Vagina (tissue), 2 donors: ENCODE data around the gene CXADR. TPM values are rescaled to one million over a fixed set of nuclear protein-coding genes. Genes with fewer than 3 reads are reported as not detected.
A peak's percentile ranks its signal among the peaks of the same experiment; 100 is the strongest.
"Not testable (repeated sequence)": the region's sequence is repeated elsewhere in the genome, so short reads cannot be mapped to it uniquely, and the experiment has no call there.

Experiments used
- DNase-seq, 2 donors: peaks; one replicate each; pipeline ENCODE4 v3.0.0-alpha.2; 2017; ENCODE audit errors: extremely low spot score in 2 of 2
- H3K27ac ChIP-seq: fragments of 200-600 bp; sonication (generic); one replicate; pipeline ENCODE4 v1.5.1; 2019
- H3K27me3 ChIP-seq: fragments of 200-600 bp; sonication (generic); one replicate; pipeline ENCODE4 v1.5.1; 2019
- H3K36me3 ChIP-seq, 2 donors: fragments of 200-600 bp; sonication (generic); one replicate each; pipeline ENCODE4 v1.5.1; 2017 to 2019
- H3K4me1 ChIP-seq: fragments of 200-600 bp; sonication (generic); one replicate; pipeline ENCODE4 v1.5.1; 2019
- H3K4me3 ChIP-seq, 2 donors: fragments of 200-600 bp; sonication (generic); 1 replicate in 1 of 2; 2 replicates in 1 of 2; pipeline ENCODE4 v1.5.1; 2016 to 2019
- H3K9me3 ChIP-seq: fragments of 200-600 bp; sonication (generic); one replicate; pipeline ENCODE4 v1.5.1; 2019
- CTCF ChIP-seq, 3 experiments: fragments of 450-650 bp in 2 of 3; fragments of 200-600 bp in 1 of 3; sonication (generic) in 1 of 3; IDR thresholded peaks; one replicate each; pipeline ENCODE4 v1.5.1; 2017 to 2019; ENCODE audit warnings: antibody characterized with exemption in 3 of 3, mild to moderate bottlenecking in 2 of 3, moderate library complexity in 2 of 3
- POLR2A ChIP-seq, 2 donors: fragments of 450-650 bp; IDR thresholded peaks; one replicate each; pipeline ENCODE4 v1.6.1; 2017; ENCODE audit warnings: antibody characterized with exemption in 2 of 2, mild to moderate bottlenecking in 2 of 2, moderate library complexity in 2 of 2
- POLR2AphosphoS5 ChIP-seq, 2 donors: sonication (generic); formaldehyde crosslinking; IDR thresholded peaks; one replicate each; pipeline ENCODE4 v1.9.0; 2017; ENCODE audit warnings: antibody characterized with exemption in 2 of 2, mild to moderate bottlenecking in 2 of 2, low read depth in 1 of 2; ENCODE audit not compliant: insufficient read depth in 1 of 2
- intact Hi-C: fragments of 100-400 bp; cut with DNase I; formaldehyde crosslinking; loops from one replicate; pipeline ENCODE4 v1.15.1; 2023
- total RNA-seq: library from RNA; depleted of rRNA; stranded (reverse); fragments of >200 nt; gene quantifications from one replicate; pipeline ENCODE4 v1.2.3, GENCODE V29; 2016

CXADR gene
- total RNA-seq, 1 donor from 2014 or later = 19.2 TPM

DNA sequence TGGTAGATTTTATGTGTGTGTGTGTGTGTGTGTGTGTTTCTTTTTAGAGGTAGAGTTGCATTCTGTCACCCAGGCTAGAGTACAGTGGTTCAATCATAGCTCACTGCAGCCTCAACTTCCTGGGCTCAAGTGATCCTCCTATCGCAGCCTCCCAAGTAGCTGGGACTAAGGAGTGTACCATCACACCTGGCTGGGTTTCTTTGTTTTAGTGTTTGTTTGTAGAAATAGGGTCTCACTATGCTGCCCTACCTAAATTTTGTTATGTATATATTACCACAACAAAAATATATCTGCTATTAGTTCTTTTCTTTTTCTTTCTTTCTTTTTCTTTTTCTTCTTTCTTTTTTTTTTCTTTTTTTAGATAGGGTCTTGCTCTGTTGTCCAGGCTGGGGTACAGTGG lies 43.1 kb upstream of the CXADR start:
- Histone ChIP-seq H3K36me3 (no peaks in the 10 kb centered on the region), H3K9me3 (no peaks in the 10 kb centered on the region), H3K27me3 (no peaks in the 10 kb centered on the region), H3K4me3 (no peak overlapping the region), H3K27ac (no peak overlapping the region), H3K4me1 (peaks cover 13% of the 10 kb centered on the region)
- no peak for DNase-seq
- intact Hi-C loops = no loop called here
- TF ChIP-seq POLR2A (IDR thresholded peaks at IDR 0.05) (no peak), CTCF (IDR thresholded peaks at IDR 0.05) (no peak), POLR2AphosphoS5 (IDR thresholded peaks at IDR 0.05; ENCODE audit: insufficient read depth in 1 of 2, low read depth in 1 of 2) (no peak)

DNA sequence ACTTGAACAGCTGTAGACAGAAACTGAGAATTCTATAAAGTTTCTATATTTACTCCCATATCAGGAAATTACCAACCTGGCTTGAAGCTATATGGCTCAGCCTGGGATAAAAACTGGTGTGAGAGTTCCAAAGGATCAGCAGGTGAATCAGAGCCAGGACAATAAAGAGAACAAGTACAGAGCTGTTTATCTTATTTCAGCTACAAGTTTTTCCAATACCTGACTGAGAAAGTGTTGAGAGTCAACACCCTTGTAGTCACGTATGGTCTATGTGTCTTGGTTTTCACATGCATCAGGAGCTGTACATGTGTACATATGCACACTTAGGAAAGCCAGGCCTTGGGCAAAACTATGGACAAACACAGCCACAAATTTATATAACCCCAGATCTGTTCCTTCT lies 40.7 kb upstream of the CXADR start:
- Histone ChIP-seq H3K27ac (no peak overlapping the region), H3K4me3 (no peak overlapping the region), H3K36me3 (no peaks in the 10 kb centered on the region), H3K9me3 (no peaks in the 10 kb centered on the region), H3K27me3 (no peaks in the 10 kb centered on the region), H3K4me1 (peaks cover 13% of the 10 kb centered on the region)
- DNase-seq = no peak
- intact Hi-C loops = no loop called here
- TF ChIP-seq POLR2A (IDR thresholded peaks at IDR 0.05) = no peak
- no peak for TF ChIP-seq CTCF (IDR thresholded peaks at IDR 0.05)
- peak in 1 of 2 donors; percentile 73 for TF ChIP-seq POLR2AphosphoS5 (IDR thresholded peaks at IDR 0.05; ENCODE audit: insufficient read depth in 1 of 2, low read depth in 1 of 2)

DNA sequence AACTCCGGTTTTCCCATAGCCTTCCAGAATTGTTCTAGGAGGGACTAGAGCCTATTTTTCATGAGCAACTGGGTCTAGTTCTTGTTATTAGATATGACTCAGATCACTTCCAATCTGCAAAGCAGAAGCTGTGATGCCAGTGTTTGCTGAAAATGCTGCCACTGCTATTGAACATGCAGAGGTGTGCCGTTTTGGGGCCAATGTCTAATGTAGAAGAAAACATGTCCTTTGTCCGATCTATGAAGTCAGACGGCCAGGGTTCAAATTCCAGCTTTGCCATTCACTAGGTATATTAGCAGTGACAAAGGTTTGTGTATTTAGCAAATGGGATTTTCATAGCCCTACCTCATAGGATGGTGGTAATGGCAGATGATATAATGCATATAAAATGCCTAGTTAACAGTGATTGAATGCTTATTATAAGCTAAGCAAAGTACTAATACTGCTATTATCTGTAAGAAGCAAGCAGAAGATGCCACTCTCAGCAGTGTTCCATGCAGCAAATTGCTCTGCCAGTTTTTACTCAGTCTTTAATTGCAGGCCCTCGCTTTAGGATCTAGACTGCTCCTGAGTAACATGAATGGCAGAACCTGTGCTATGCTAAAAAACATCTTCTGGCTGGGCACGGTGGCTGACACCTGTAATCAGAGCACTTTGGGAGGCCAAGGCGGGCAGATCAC lies 40.1 kb upstream of the CXADR start:
- no peaks in the 10 kb centered on the region for H3K9me3 ChIP-seq
- peaks cover 8% of the 10 kb centered on the region for H3K4me1 ChIP-seq
- H3K4me3 ChIP-seq = no peak overlapping the region
- H3K27me3 ChIP-seq = no peaks in the 10 kb centered on the region
- no peak overlapping the region for H3K27ac ChIP-seq
- no peaks in the 10 kb centered on the region for H3K36me3 ChIP-seq
- no peak for DNase-seq
- intact Hi-C loops = no loop called here
- TF ChIP-seq POLR2AphosphoS5 (IDR thresholded peaks at IDR 0.05; ENCODE audit: insufficient read depth in 1 of 2, low read depth in 1 of 2) = no peak

DNA sequence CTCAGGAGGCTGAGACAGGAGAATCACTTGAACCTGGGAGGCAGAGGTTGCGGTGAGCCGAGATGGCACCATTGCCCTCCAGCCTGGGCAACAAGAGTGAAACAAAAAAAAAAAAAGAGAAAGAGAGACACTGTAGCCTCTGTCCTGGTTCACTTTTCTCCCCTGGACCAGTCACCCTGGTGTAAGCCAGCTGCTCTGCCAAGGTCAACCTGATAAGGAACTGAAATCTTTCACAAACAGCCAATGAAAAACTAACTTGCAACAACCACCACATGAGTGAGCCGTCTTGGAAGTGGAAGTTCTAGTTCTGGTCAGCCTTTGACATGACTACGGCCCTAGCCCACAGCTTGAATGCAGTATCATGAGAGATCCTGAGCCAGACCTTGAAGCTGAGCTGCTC lies 36.8 kb upstream of the CXADR start:
- Histone ChIP-seq H3K4me3 (no peak overlapping the region), H3K9me3 (no peaks in the 10 kb centered on the region), H3K27me3 (no peaks in the 10 kb centered on the region), H3K4me1 (peaks cover 5% of the 10 kb centered on the region), H3K36me3 (no peaks in the 10 kb centered on the region), H3K27ac (no peak overlapping the region)
- intact Hi-C loops = no loop called here
- DNase-seq = no peak
- TF ChIP-seq POLR2A (IDR thresholded peaks at IDR 0.05) (no peak), CTCF (IDR thresholded peaks at IDR 0.05) (no peak), POLR2AphosphoS5 (IDR thresholded peaks at IDR 0.05; ENCODE audit: insufficient read depth in 1 of 2, low read depth in 1 of 2) (no peak)

GRCh38 chr21:17478156-17478555 lies 34.7 kb upstream of the CXADR start:
- H3K4me3 ChIP-seq, H3K27me3 ChIP-seq, H3K9me3 ChIP-seq, H3K27ac ChIP-seq, intact Hi-C loops, DNase-seq, H3K4me1 ChIP-seq, H3K36me3 ChIP-seq: not testable (repeated sequence)

DNA sequence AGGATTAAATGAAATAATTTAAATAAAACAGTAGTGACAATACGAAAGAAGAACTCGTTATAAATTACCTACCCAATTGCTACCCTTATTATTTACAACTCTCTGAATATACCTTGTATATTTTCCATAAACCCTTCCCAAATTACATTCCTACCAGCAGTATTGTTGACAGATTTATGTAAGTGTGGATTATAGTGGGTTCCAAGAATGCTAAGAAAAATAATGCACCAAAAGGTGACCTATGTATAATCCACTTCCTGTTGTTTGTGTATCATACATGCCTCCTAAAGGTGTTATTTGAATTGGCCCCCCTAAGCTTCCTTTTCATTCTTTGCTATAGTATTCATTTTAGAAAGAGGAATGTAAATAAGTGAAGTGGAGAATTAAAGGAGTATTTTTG lies 33.2 kb upstream of the CXADR start:
- TF ChIP-seq POLR2A (IDR thresholded peaks at IDR 0.05) (no peak), CTCF (IDR thresholded peaks at IDR 0.05) (no peak), POLR2AphosphoS5 (IDR thresholded peaks at IDR 0.05; ENCODE audit: insufficient read depth in 1 of 2, low read depth in 1 of 2) (no peak)
- intact Hi-C loops = no loop called here
- no peak for DNase-seq
- Histone ChIP-seq H3K9me3 (no peaks in the 10 kb centered on the region), H3K27me3 (no peaks in the 10 kb centered on the region), H3K27ac (no peak overlapping the region), H3K36me3 (no peaks in the 10 kb centered on the region), H3K4me1 (no peaks in the 10 kb centered on the region), H3K4me3 (no peak overlapping the region)
